Kidney capillary endothelial cell (primary cell): ENCODE measurements around the gene HTRA3.

Experiments used
- DNase-seq: peaks from one replicate; pipeline ENCODE4 v3.0.0-alpha.2; 2018; ENCODE audit warnings: low spot score

Gene HTRA3

GRCh38 chr4:8311101-8312068 lies 41.8 kb downstream of the HTRA3 start:
- DNase-seq: no peak

GRCh38 chr4:8312069-8312445 lies 42.5 kb downstream of the HTRA3 start:
- no peak for DNase-seq

- DNase-seq: no peak
Observed at GRCh38 chr4:8312976-8313375, 43.4 kb downstream of the HTRA3 start.

- no peak for DNase-seq
Observed at GRCh38 chr4:8314691-8315255, 45.2 kb downstream of the HTRA3 start.

GRCh38 chr4:8315435-8316250 lies 46.1 kb downstream of the HTRA3 start:
- peak; percentile 50 for DNase-seq

GRCh38 chr4:8316251-8316771 lies 46.8 kb downstream of the HTRA3 start:
- no peak for DNase-seq

GRCh38 chr4:8316911-8317351 lies 47.4 kb downstream of the HTRA3 start:
- DNase-seq: no peak

GRCh38 chr4:8317474-8317873 lies 47.9 kb downstream of the HTRA3 start:
- DNase-seq: no peak

GRCh38 chr4:8318509-8318908 lies 49.0 kb downstream of the HTRA3 start:
- DNase-seq: no peak

GRCh38 chr4:8319061-8319460 lies 49.5 kb downstream of the HTRA3 start:
- no peak for DNase-seq

GRCh38 chr4:8319731-8320385 lies 50.3 kb downstream of the HTRA3 start:
- no peak for DNase-seq

- no peak for DNase-seq
Observed at GRCh38 chr4:8320386-8320750, 50.8 kb downstream of the HTRA3 start.

- no peak for DNase-seq
Observed at GRCh38 chr4:8321220-8321619, 51.7 kb downstream of the HTRA3 start.

GRCh38 chr4:8321771-8322170 lies 52.2 kb downstream of the HTRA3 start:
- DNase-seq: no peak

GRCh38 chr4:8322794-8323704 lies 53.5 kb downstream of the HTRA3 start:
- no peak for DNase-seq

- no peak for DNase-seq
Observed at GRCh38 chr4:8323947-8324555, 54.5 kb downstream of the HTRA3 start.

- DNase-seq: no peak
Observed at GRCh38 chr4:8324640-8325239, 55.2 kb downstream of the HTRA3 start.

GRCh38 chr4:8325291-8325973 lies 55.9 kb downstream of the HTRA3 start:
- no peak for DNase-seq

GRCh38 chr4:8326206-8326605 lies 56.7 kb downstream of the HTRA3 start:
- DNase-seq: no peak
